VCaP (cell line): ENCODE data around the gene VPS8.
A peak's percentile ranks its signal among the peaks of the same experiment; 100 is the strongest.

Experiments used
- H3K27ac ChIP-seq: fragments of 450-650 bp; 2 replicates; pipeline ENCODE4 v1.5.1; 2017
- CTCF ChIP-seq: fragments of 450-650 bp; conservative IDR thresholded peaks from 2 replicates; pipeline ENCODE4 v1.5.1; 2017; ENCODE audit warnings: mild to moderate bottlenecking, moderate library complexity

The VPS8 gene

GRCh38 chr3:184911570-184911969, 99.6 kb downstream of the VPS8 start:
- no peak overlapping the region for H3K27ac ChIP-seq
- TF ChIP-seq CTCF = no peak

- TF ChIP-seq CTCF = no peak
- H3K27ac ChIP-seq = no peak overlapping the region
These were observed 100.2 kb downstream of the VPS8 start for GRCh38 chr3:184912163-184912562.

- no peak for TF ChIP-seq CTCF
- no peak overlapping the region for H3K27ac ChIP-seq
These were observed 102.7 kb downstream of the VPS8 start for GRCh38 chr3:184914628-184915027.

- H3K27ac ChIP-seq = no peak overlapping the region
- no peak for TF ChIP-seq CTCF
These were observed 106.8 kb downstream of the VPS8 start for GRCh38 chr3:184918750-184919149.

GRCh38 chr3:184919651-184920050, 107.7 kb downstream of the VPS8 start:
- no peak for TF ChIP-seq CTCF
- no peak overlapping the region for H3K27ac ChIP-seq

- no peak overlapping the region for H3K27ac ChIP-seq
- TF ChIP-seq CTCF = no peak
These were observed 112.6 kb downstream of the VPS8 start for GRCh38 chr3:184924547-184924946.

GRCh38 chr3:184927796-184928315, 115.9 kb downstream of the VPS8 start:
- TF ChIP-seq CTCF = no peak
- 0 out of 2 replicates have a peak overlapping the region, but pooled peaks have one; percentile 3 for H3K27ac ChIP-seq
